ENCODE measurements around the gene FMOD. TPM values are rescaled to one million over a fixed set of nuclear protein-coding genes. Genes with fewer than 3 reads are reported as not detected.

The FMOD gene
- total RNA-seq, 3 donors from 2014 or later (not counting 1 experiment from before 2014, with no cell fraction given): not detected

- intact Hi-C loops (cut with micrococcal nuclease): no loop called here
- Histone ChIP-seq H3K36me3 (ENCODE audit: control insufficient read depth, insufficient read depth, low read length) (no peaks in the 10 kb centered on the region), H3K4me3 (ENCODE audit: low read length) (no peak overlapping the region), H3K27me3 (ENCODE audit: control insufficient read depth, insufficient read depth, low read length) (no peaks in the 10 kb centered on the region), H3K27ac (ENCODE audit: low read length) (no peak overlapping the region), H3K4me1 (ENCODE audit: control insufficient read depth, insufficient read depth, low read length) (peaks cover 3% of the 10 kb centered on the region), H3K9me3 (ENCODE audit: control insufficient read depth, insufficient read depth, low read length) (no peaks in the 10 kb centered on the region)
- WGBS (ENCODE audit: insufficient coverage): 86% methylated on average over 4 of the region's 4 CpGs
- TF ChIP-seq, protein P1, sequence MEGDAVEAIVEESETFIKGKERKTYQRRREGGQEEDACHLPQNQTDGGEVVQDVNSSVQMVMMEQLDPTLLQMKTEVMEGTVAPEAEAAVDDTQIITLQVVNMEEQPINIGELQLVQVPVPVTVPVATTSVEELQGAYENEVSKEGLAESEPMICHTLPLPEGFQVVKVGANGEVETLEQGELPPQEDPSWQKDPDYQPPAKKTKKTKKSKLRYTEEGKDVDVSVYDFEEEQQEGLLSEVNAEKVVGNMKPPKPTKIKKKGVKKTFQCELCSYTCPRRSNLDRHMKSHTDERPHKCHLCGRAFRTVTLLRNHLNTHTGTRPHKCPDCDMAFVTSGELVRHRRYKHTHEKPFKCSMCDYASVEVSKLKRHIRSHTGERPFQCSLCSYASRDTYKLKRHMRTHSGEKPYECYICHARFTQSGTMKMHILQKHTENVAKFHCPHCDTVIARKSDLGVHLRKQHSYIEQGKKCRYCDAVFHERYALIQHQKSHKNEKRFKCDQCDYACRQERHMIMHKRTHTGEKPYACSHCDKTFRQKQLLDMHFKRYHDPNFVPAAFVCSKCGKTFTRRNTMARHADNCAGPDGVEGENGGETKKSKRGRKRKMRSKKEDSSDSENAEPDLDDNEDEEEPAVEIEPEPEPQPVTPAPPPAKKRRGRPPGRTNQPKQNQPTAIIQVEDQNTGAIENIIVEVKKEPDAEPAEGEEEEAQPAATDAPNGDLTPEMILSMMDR (IDR thresholded peaks at IDR 0.05): no peak
- Mint-ChIP-seq H3K9me3 (no peaks in the 10 kb centered on the region), H3K27ac (peak overlapping the region in 1 of 2 donors; percentile 7), H3K4me3 (no peak overlapping the region), H3K4me1 (peaks cover 13 to 20% of the 10 kb centered on the region in 2 donors), H3K36me3 (no peaks in the 10 kb centered on the region), H3K27me3 (ENCODE audit: low read depth in 2 of 2) (peaks cover 0 to 7% of the 10 kb centered on the region in 2 donors)
- ATAC-seq: no peak
- no peak for DNase-seq
Observed at GRCh38 chr1:203335503-203335902, 15.4 kb downstream of the FMOD start.

DNA sequence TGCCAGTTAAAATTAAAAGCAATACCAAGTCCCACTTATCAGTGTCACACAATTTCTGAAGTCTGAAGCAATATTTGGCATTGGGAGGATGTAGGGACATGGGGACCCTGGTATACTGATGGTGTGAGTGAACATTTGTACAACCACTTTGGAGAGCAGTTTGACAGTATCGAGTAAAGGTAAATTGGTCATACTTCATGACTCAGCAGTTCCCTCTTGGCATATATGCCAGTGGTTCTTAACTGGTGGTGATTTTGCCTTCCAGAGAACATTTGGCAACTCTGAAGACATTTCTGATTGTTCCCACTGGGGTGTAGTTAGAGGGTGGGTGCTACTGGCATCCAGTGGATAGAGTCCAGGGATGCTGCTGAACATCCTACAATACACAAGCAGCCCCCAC lies 19.7 kb downstream of the FMOD start:
- TF ChIP-seq, protein P1 (IDR thresholded peaks at IDR 0.05): no peak
- no peak overlapping the region for H3K27ac Mint-ChIP-seq
- 47% methylated on average over 1 of the region's 1 CpG for WGBS (ENCODE audit: insufficient coverage)

GRCh38 chr1:203328714-203329122 lies 22.2 kb downstream of the FMOD start:
- intact Hi-C loops (cut with micrococcal nuclease): loop anchor here (10.0 kb wide), 1 partner anchor 1956 kb away; no protein-coding TSS in a partner anchor
- Mint-ChIP-seq H3K27ac (peak overlapping the region; percentile 94 to 99), H3K4me1 (peaks cover 48 to 51% of the 10 kb centered on the region in 2 donors), H3K27me3 (ENCODE audit: low read depth in 2 of 2) (no peaks in the 10 kb centered on the region), H3K4me3 (peak overlapping the region; percentile 82), H3K9me3 (no peaks in the 10 kb centered on the region), H3K36me3 (no peaks in the 10 kb centered on the region)
- DNase-seq (no peak), ATAC-seq (no peak)
- H3K27me3 ChIP-seq (ENCODE audit: control insufficient read depth, insufficient read depth, low read length): no peaks in the 10 kb centered on the region
- 98% methylated on average over 7 of the region's 7 CpGs for WGBS (ENCODE audit: insufficient coverage)
- no peaks in the 10 kb centered on the region for H3K36me3 ChIP-seq (ENCODE audit: control insufficient read depth, insufficient read depth, low read length)
- H3K27ac ChIP-seq (ENCODE audit: low read length): peak overlapping the region; percentile 95
- TF ChIP-seq, protein P1 (IDR thresholded peaks at IDR 0.05): no peak
- H3K9me3 ChIP-seq (ENCODE audit: control insufficient read depth, insufficient read depth, low read length): no peaks in the 10 kb centered on the region
- peaks cover 48% of the 10 kb centered on the region for H3K4me1 ChIP-seq (ENCODE audit: control insufficient read depth, insufficient read depth, low read length)
- no peak overlapping the region for H3K4me3 ChIP-seq (ENCODE audit: low read length)

More for the DNA sequence above, 19.7 kb downstream of the FMOD start:
- no peaks in the 10 kb centered on the region for H3K36me3 Mint-ChIP-seq
- H3K27me3 Mint-ChIP-seq (ENCODE audit: low read depth in 2 of 2): no peaks in the 10 kb centered on the region
- DNase-seq (no peak), ATAC-seq (no peak)
- no peak overlapping the region for H3K4me3 Mint-ChIP-seq
- no peak overlapping the region for H3K4me3 ChIP-seq (ENCODE audit: low read length)
- peaks cover 23% of the 10 kb centered on the region for H3K4me1 ChIP-seq (ENCODE audit: control insufficient read depth, insufficient read depth, low read length)
- H3K9me3 ChIP-seq (ENCODE audit: control insufficient read depth, insufficient read depth, low read length): no peaks in the 10 kb centered on the region
- H3K27ac ChIP-seq (ENCODE audit: low read length): no peak overlapping the region
- H3K4me1 Mint-ChIP-seq: peaks cover 35 to 37% of the 10 kb centered on the region in 2 donors
- H3K9me3 Mint-ChIP-seq: no peaks in the 10 kb centered on the region
- H3K36me3 ChIP-seq (ENCODE audit: control insufficient read depth, insufficient read depth, low read length): no peaks in the 10 kb centered on the region
- intact Hi-C loops (cut with micrococcal nuclease): no loop called here
- H3K27me3 ChIP-seq (ENCODE audit: control insufficient read depth, insufficient read depth, low read length): no peaks in the 10 kb centered on the region
